ENCODE measurements around the gene HPS4. TPM values are rescaled to one million over a fixed set of nuclear protein-coding genes. Genes with fewer than 3 reads are reported as not detected.
"Not testable (repeated sequence)": the region's sequence is repeated elsewhere in the genome, so short reads cannot be mapped to it uniquely, and the experiment has no call there.

The HPS4 gene
- 10 to 100 TPM; 51.8 to 53.5 TPM for total RNA-seq

- CTCF ChIA-PET, result interaction anchor here (0.9 to 7.7 kb wide), 13 partner anchors 9 to 190 kb away, joined by 3 to 48 read pairs (median 3); no protein-coding TSS in a partner anchor
- peak within 1 kb of the TSS; percentile 94 for H3K4me3 Mint-ChIP-seq
- ATAC-seq (peak; percentile 81), DNase-seq (peak; percentile 92)
- no peaks in the 10 kb centered on the region for H3K9me3 Mint-ChIP-seq
- POLR2A ChIA-PET, result interaction anchor here (0.6 to 3.6 kb wide), 24 partner anchors 8 to 748 kb away, joined by 3 to 16 read pairs (median 4); partner anchors contain the start of genes ASPHD2 and TFIP11
- intact Hi-C loops (cut with micrococcal nuclease), result no loop called here
- H3K27me3 Mint-ChIP-seq, result no peaks in the 10 kb centered on the region
- TF ChIP-seq CTCF (IDR thresholded peaks at IDR 0.05), result no peak
- peaks cover 36% of the 10 kb centered on the region for H3K36me3 Mint-ChIP-seq (ENCODE audit: low read depth)
- peak within 1 kb of the TSS; percentile 98 for H3K27ac Mint-ChIP-seq
- peaks cover 61% of the 10 kb centered on the region for H3K4me1 Mint-ChIP-seq (ENCODE audit: low read depth)
Measured at GRCh38 chr22:26483439-26484359, at the start of gene HPS4, which contains the start of gene SRRD. HPS4 (minus strand) TSS chr22:26483783; CDS start chr22:26481762, 2,021 bp downstream. SRRD (plus strand) TSS chr22:26483877; CDS start chr22:26483891, 14 bp downstream.

- ChIA-PET POLR2A (interaction anchor here (0.7 kb wide), 1 partner anchor 17 kb away, joined by 3 read pairs; no protein-coding TSS in a partner anchor), CTCF (interaction anchor here (0.8 kb wide), 1 partner anchor 21 kb away, joined by 4 read pairs; no protein-coding TSS in a partner anchor)
- H3K4me3 Mint-ChIP-seq, result no peak overlapping the region
- DNase-seq, result no peak
- peaks cover 32% of the 10 kb centered on the region for H3K36me3 Mint-ChIP-seq (ENCODE audit: low read depth)
- peaks cover 13% of the 10 kb centered on the region for H3K4me1 Mint-ChIP-seq (ENCODE audit: low read depth)
- no peak for ATAC-seq
- no peak overlapping the region for H3K27ac Mint-ChIP-seq
- TF ChIP-seq CTCF (IDR thresholded peaks at IDR 0.05), result no peak
- no peaks in the 10 kb centered on the region for H3K9me3 Mint-ChIP-seq
- intact Hi-C loops (cut with micrococcal nuclease), result no loop called here
- no peaks in the 10 kb centered on the region for H3K27me3 Mint-ChIP-seq
Measured at GRCh38 chr22:26529345-26529744, 45.8 kb upstream of the HPS4 start.

GRCh38 chr22:26528518-26528917, 44.9 kb upstream of the HPS4 start:
- H3K27me3 Mint-ChIP-seq; H3K9me3 Mint-ChIP-seq; H3K4me3 Mint-ChIP-seq; intact Hi-C loops (cut with micrococcal nuclease); CTCF ChIA-PET; ATAC-seq; H3K4me1 Mint-ChIP-seq (ENCODE audit: low read depth); DNase-seq; H3K27ac Mint-ChIP-seq: not testable (repeated sequence)
- POLR2A ChIA-PET, result interaction anchor here (1.9 kb wide), 1 partner anchor 8 kb away, joined by 4 read pairs; no protein-coding TSS in a partner anchor
- H3K36me3 Mint-ChIP-seq (ENCODE audit: low read depth), result peaks cover 32% of the 10 kb centered on the region

GRCh38 chr22:26527574-26528465, 44.2 kb upstream of the HPS4 start:
- Mint-ChIP-seq H3K36me3 (ENCODE audit: low read depth) (peaks cover 33% of the 10 kb centered on the region), H3K4me3 (no peak overlapping the region), H3K27me3 (no peaks in the 10 kb centered on the region), H3K4me1 (ENCODE audit: low read depth) (peaks cover 6% of the 10 kb centered on the region), H3K9me3 (no peaks in the 10 kb centered on the region), H3K27ac (peak overlapping the region; percentile 45)
- intact Hi-C loops (cut with micrococcal nuclease), result no loop called here
- POLR2A ChIA-PET, result interaction anchor here (1.9 kb wide), 1 partner anchor 9 kb away, joined by 4 read pairs; no protein-coding TSS in a partner anchor
- no peak for TF ChIP-seq CTCF (IDR thresholded peaks at IDR 0.05)
- ATAC-seq (no peak), DNase-seq (no peak)
- CTCF ChIA-PET, result no interaction called here

GRCh38 chr22:26527167-26527566, 43.6 kb upstream of the HPS4 start:
- Mint-ChIP-seq H3K4me3 (no peak overlapping the region), H3K27me3 (no peaks in the 10 kb centered on the region), H3K9me3 (no peaks in the 10 kb centered on the region), H3K4me1 (ENCODE audit: low read depth) (no peaks in the 10 kb centered on the region), H3K36me3 (ENCODE audit: low read depth) (peaks cover 28% of the 10 kb centered on the region), H3K27ac (peak overlapping the region; percentile 17)
- POLR2A ChIA-PET, result interaction anchor here (1.0 to 1.9 kb wide), 2 partner anchors 10 to 12 kb away, joined by 4 read pairs; no protein-coding TSS in a partner anchor
- CTCF ChIA-PET, result no interaction called here
- TF ChIP-seq CTCF (IDR thresholded peaks at IDR 0.05), result no peak
- no peak for DNase-seq
- intact Hi-C loops (cut with micrococcal nuclease), result no loop called here
- ATAC-seq, result no peak
